ENCODE results near the gene SRP9. TPM values are rescaled to one million over a fixed set of nuclear protein-coding genes. Genes with fewer than 3 reads are reported as not detected.

Gene SRP9
- total RNA-seq, 1 donor from 2014 or later: 252 TPM

- peaks cover 23% of the 10 kb centered on the region for H3K4me1 Mint-ChIP-seq (ENCODE audit: unreplicated experiment)
- H3K9me3 Mint-ChIP-seq (ENCODE audit: unreplicated experiment): no peaks in the 10 kb centered on the region
- H3K4me3 Mint-ChIP-seq (ENCODE audit: unreplicated experiment): no peak overlapping the region
- H3K36me3 Mint-ChIP-seq (ENCODE audit: low read depth, unreplicated experiment): no peaks in the 10 kb centered on the region
- H3K27ac Mint-ChIP-seq (ENCODE audit: unreplicated experiment): no peak overlapping the region
- H3K27me3 Mint-ChIP-seq (ENCODE audit: unreplicated experiment): peaks cover 2% of the 10 kb centered on the region
- no peak for TF ChIP-seq CTCF (IDR thresholded peaks at IDR 0.05; ENCODE audit: unreplicated experiment)
- DNase-seq (ENCODE audit: low spot score): no peak
Measured at GRCh38 chr1:225770561-225771248, 6.9 kb upstream of the SRP9 start.

GRCh38 chr1:225771661-225772322 is 5.8 kb upstream of the SRP9 start:
- no peak for TF ChIP-seq CTCF (IDR thresholded peaks at IDR 0.05; ENCODE audit: unreplicated experiment)
- Mint-ChIP-seq H3K4me3 (ENCODE audit: unreplicated experiment) (no peak overlapping the region), H3K36me3 (ENCODE audit: low read depth, unreplicated experiment) (no peaks in the 10 kb centered on the region), H3K27me3 (ENCODE audit: unreplicated experiment) (peaks cover 2% of the 10 kb centered on the region), H3K27ac (ENCODE audit: unreplicated experiment) (no peak overlapping the region), H3K4me1 (ENCODE audit: unreplicated experiment) (peaks cover 23% of the 10 kb centered on the region), H3K9me3 (ENCODE audit: unreplicated experiment) (no peaks in the 10 kb centered on the region)
- DNase-seq (ENCODE audit: low spot score): no peak

- DNase-seq (ENCODE audit: low spot score): peak; percentile 88
- no peaks in the 10 kb centered on the region for H3K36me3 Mint-ChIP-seq (ENCODE audit: low read depth, unreplicated experiment)
- H3K4me3 Mint-ChIP-seq (ENCODE audit: unreplicated experiment): no peak overlapping the region
- peaks cover 23% of the 10 kb centered on the region for H3K4me1 Mint-ChIP-seq (ENCODE audit: unreplicated experiment)
- H3K9me3 Mint-ChIP-seq (ENCODE audit: unreplicated experiment): no peaks in the 10 kb centered on the region
- no peak overlapping the region for H3K27ac Mint-ChIP-seq (ENCODE audit: unreplicated experiment)
- peak; percentile 58 for TF ChIP-seq CTCF (IDR thresholded peaks at IDR 0.05; ENCODE audit: unreplicated experiment)
- H3K27me3 Mint-ChIP-seq (ENCODE audit: unreplicated experiment): peaks cover 2% of the 10 kb centered on the region
Measured at GRCh38 chr1:225772323-225772768, 5.3 kb upstream of the SRP9 start.

GRCh38 chr1:225772848-225773247 is 4.8 kb upstream of the SRP9 start:
- peaks cover 2% of the 10 kb centered on the region for H3K27me3 Mint-ChIP-seq (ENCODE audit: unreplicated experiment)
- no peak for TF ChIP-seq CTCF (IDR thresholded peaks at IDR 0.05; ENCODE audit: unreplicated experiment)
- no peak for DNase-seq (ENCODE audit: low spot score)
- no peak overlapping the region for H3K4me3 Mint-ChIP-seq (ENCODE audit: unreplicated experiment)
- H3K4me1 Mint-ChIP-seq (ENCODE audit: unreplicated experiment): peaks cover 23% of the 10 kb centered on the region
- no peaks in the 10 kb centered on the region for H3K36me3 Mint-ChIP-seq (ENCODE audit: low read depth, unreplicated experiment)
- H3K27ac Mint-ChIP-seq (ENCODE audit: unreplicated experiment): peak overlapping the region; percentile 55
- no peaks in the 10 kb centered on the region for H3K9me3 Mint-ChIP-seq (ENCODE audit: unreplicated experiment)
